Ascending aorta (tissue), 2 donors: ENCODE results near the gene FAM222B. TPM values are rescaled to one million over a fixed set of nuclear protein-coding genes. Genes with fewer than 3 reads are reported as not detected.

ENCODE experiments used
- DNase-seq, 2 donors: peaks; one replicate each; pipeline ENCODE4 v3.0.0-alpha.2; 2019; ENCODE audit warnings: low spot score in 2 of 2
- H3K27ac ChIP-seq, 2 donors: fragments of 200-600 bp; sonication (generic); one replicate each; pipeline ENCODE4 v1.5.1; 2016 to 2017; ENCODE audit warnings: mild to moderate bottlenecking in 1 of 2
- H3K27me3 ChIP-seq: fragments of 200-600 bp; sonication (generic); one replicate; pipeline ENCODE4 v1.5.1; 2017
- H3K36me3 ChIP-seq, 2 donors: fragments of 200-600 bp; sonication (generic); one replicate each; pipeline ENCODE4 v1.5.1; 2016
- H3K4me1 ChIP-seq, 2 donors: fragments of 200-600 bp; sonication (generic); one replicate each; pipeline ENCODE4 v1.5.1; 2016 to 2017; ENCODE audit warnings: mild to moderate bottlenecking in 1 of 2
- H3K4me3 ChIP-seq, 2 donors: fragments of 200-600 bp; sonication (generic); one replicate each; pipeline ENCODE4 v1.5.1; 2016 to 2017; ENCODE audit warnings: mild to moderate bottlenecking in 1 of 2
- H3K9me3 ChIP-seq, 2 donors: fragments of 200-600 bp; sonication (generic); one replicate each; pipeline ENCODE4 v1.5.1; 2016
- CTCF ChIP-seq, 3 experiments: fragments of 200-600 bp in 2 of 3; fragments of 450-650 bp in 1 of 3; sonication (generic) in 2 of 3; IDR thresholded peaks; one replicate each; pipeline ENCODE4 v1.5.1; 2016 to 2019; ENCODE audit warnings: antibody characterized with exemption in 3 of 3, mild to moderate bottlenecking in 1 of 3, moderate library complexity in 1 of 3
- intact Hi-C: fragments of 100-400 bp; cut with DNase I; formaldehyde crosslinking; loops from one replicate; pipeline ENCODE4 v1.15.1; 2023
- total RNA-seq: library from RNA; depleted of rRNA; stranded (reverse); fragments of >200 nt; gene quantifications from one replicate; pipeline ENCODE4 v1.1.0, GENCODE V29; 2016

FAM222B gene
- total RNA-seq, 1 donor from 2014 or later, result 30.7 TPM

- DNase-seq, result no peak
- intact Hi-C loops, result no loop called here
- no peak for TF ChIP-seq CTCF (IDR thresholded peaks at IDR 0.05)
- H3K27me3 ChIP-seq, result no peaks in the 10 kb centered on the region
- H3K27ac ChIP-seq, result no peak overlapping the region
- H3K9me3 ChIP-seq, result no peaks in the 10 kb centered on the region
- H3K4me1 ChIP-seq, result no peaks in the 10 kb centered on the region
- peaks cover 23 to 34% of the 10 kb centered on the region in 2 donors for H3K36me3 ChIP-seq
- no peak overlapping the region for H3K4me3 ChIP-seq
These were observed 33.4 kb upstream of the FAM222B start for GRCh38 chr17:28875848-28876550.

GRCh38 chr17:28874750-28875149 lies 32.2 kb upstream of the FAM222B start:
- no peak overlapping the region for H3K4me3 ChIP-seq
- H3K27me3 ChIP-seq, result no peaks in the 10 kb centered on the region
- peaks cover 10 to 21% of the 10 kb centered on the region in 2 donors for H3K36me3 ChIP-seq
- intact Hi-C loops, result no loop called here
- no peak for TF ChIP-seq CTCF (IDR thresholded peaks at IDR 0.05)
- H3K4me1 ChIP-seq, result no peaks in the 10 kb centered on the region
- no peaks in the 10 kb centered on the region for H3K9me3 ChIP-seq
- no peak overlapping the region for H3K27ac ChIP-seq
- no peak for DNase-seq

GRCh38 chr17:28873839-28874238 lies 31.2 kb upstream of the FAM222B start:
- DNase-seq, result no peak
- no peak overlapping the region for H3K4me3 ChIP-seq
- intact Hi-C loops, result no loop called here

GRCh38 chr17:28871056-28871579 lies 28.5 kb upstream of the FAM222B start:
- H3K27ac ChIP-seq, result no peak overlapping the region
- intact Hi-C loops, result loop anchor here (1.0 kb wide), 1 partner anchor 36 kb away; no protein-coding TSS in a partner anchor
- H3K9me3 ChIP-seq, result no peaks in the 10 kb centered on the region
- no peaks in the 10 kb centered on the region for H3K27me3 ChIP-seq
- no peaks in the 10 kb centered on the region for H3K4me1 ChIP-seq
- no peak for DNase-seq
- H3K4me3 ChIP-seq, result no peak overlapping the region
- no peak for TF ChIP-seq CTCF (IDR thresholded peaks at IDR 0.05)
- no peaks in the 10 kb centered on the region for H3K36me3 ChIP-seq

More at GRCh38 chr17:28873839-28874238, 31.2 kb upstream of the FAM222B start:
- Histone ChIP-seq H3K27ac (no peak overlapping the region), H3K27me3 (no peaks in the 10 kb centered on the region), H3K36me3 (peaks cover 1 to 12% of the 10 kb centered on the region in 2 donors), H3K9me3 (no peaks in the 10 kb centered on the region), H3K4me1 (no peaks in the 10 kb centered on the region)
- TF ChIP-seq CTCF (IDR thresholded peaks at IDR 0.05), result no peak

- no peak for DNase-seq
- Histone ChIP-seq H3K36me3 (peaks cover 0 to 3% of the 10 kb centered on the region in 2 donors), H3K4me1 (no peaks in the 10 kb centered on the region), H3K4me3 (no peak overlapping the region), H3K9me3 (no peaks in the 10 kb centered on the region), H3K27ac (no peak overlapping the region), H3K27me3 (no peaks in the 10 kb centered on the region)
- intact Hi-C loops, result no loop called here
- no peak for TF ChIP-seq CTCF (IDR thresholded peaks at IDR 0.05)
These were observed 24.7 kb upstream of the FAM222B start for GRCh38 chr17:28867276-28867675.
